HG03066 (cell line): ENCODE results near the gene SAP30L.

ENCODE experiments used
- ATAC-seq: cut with Tn5 transposase; IDR thresholded peaks from one replicate; pipeline ENCODE4 v1.9.1; 2021; ENCODE audit warnings: low read depth; ENCODE audit not compliant: unreplicated experiment

SAP30L gene

GRCh38 chr5:154479160-154479943, 33.6 kb downstream of the SAP30L start:
- no peak for ATAC-seq

GRCh38 chr5:154479944-154480750, 34.4 kb downstream of the SAP30L start:
- ATAC-seq: no peak

GRCh38 chr5:154480847-154481246, 35.0 kb downstream of the SAP30L start:
- ATAC-seq: no peak

- no peak for ATAC-seq
These were observed 36.0 kb downstream of the SAP30L start for GRCh38 chr5:154481584-154482381.

- ATAC-seq: no peak
These were observed 37.0 kb downstream of the SAP30L start for GRCh38 chr5:154482528-154483449.

- no peak for ATAC-seq
These were observed 38.0 kb downstream of the SAP30L start for GRCh38 chr5:154483654-154484392.

GRCh38 chr5:154484393-154485095, 38.7 kb downstream of the SAP30L start:
- ATAC-seq: no peak

- ATAC-seq: no peak
These were observed 39.3 kb downstream of the SAP30L start for GRCh38 chr5:154485096-154485491.

GRCh38 chr5:154485850-154486426, 40.1 kb downstream of the SAP30L start:
- ATAC-seq: no peak

- no peak for ATAC-seq
These were observed 40.6 kb downstream of the SAP30L start for GRCh38 chr5:154486427-154486866.

- ATAC-seq: peak; percentile 98
These were observed 41.7 kb downstream of the SAP30L start for GRCh38 chr5:154487541-154487940.

- ATAC-seq: no peak
These were observed 46.1 kb downstream of the SAP30L start for GRCh38 chr5:154491941-154492340.

- ATAC-seq: no peak
These were observed 47.5 kb downstream of the SAP30L start for GRCh38 chr5:154493274-154493673.

- no peak for ATAC-seq
These were observed 48.2 kb downstream of the SAP30L start for GRCh38 chr5:154494036-154494435.

GRCh38 chr5:154498591-154498990, 52.8 kb downstream of the SAP30L start:
- ATAC-seq: no peak

GRCh38 chr5:154498994-154499393, 53.2 kb downstream of the SAP30L start:
- ATAC-seq: no peak

GRCh38 chr5:154501566-154501965, 55.8 kb downstream of the SAP30L start:
- ATAC-seq: no peak

GRCh38 chr5:154502180-154502579, 56.4 kb downstream of the SAP30L start:
- no peak for ATAC-seq
